Fibroblast of lung (primary cell): ENCODE measurements around the gene BBS2. TPM values are rescaled to one million over a fixed set of nuclear protein-coding genes. Genes with fewer than 3 reads are reported as not detected.

ENCODE experiments used
- DNase-seq, 2 donors: peaks; one replicate each; pipeline versions ENCODE4 v3.0.0 to v3.0.0-alpha.2; 2010; ENCODE audit warnings: low read depth in 2 of 2
- H2AFZ ChIP-seq: 2 replicates; pipeline ENCODE4 v1.5.1; 2012; ENCODE audit warnings: low read length, control low read depth, inconsistent platforms
- H3K27ac ChIP-seq: 2 replicates; pipeline ENCODE4 v1.5.1; 2011; ENCODE audit warnings: low read length, control low read depth; ENCODE audit not compliant: insufficient read depth
- H3K27me3 ChIP-seq: 2 replicates; pipeline ENCODE4 v1.5.1; 2011; ENCODE audit warnings: mild to moderate bottlenecking, low read length; ENCODE audit not compliant: control insufficient read depth, insufficient read depth
- H3K36me3 ChIP-seq: 2 replicates; pipeline ENCODE4 v1.5.1; 2011; ENCODE audit warnings: low read length; ENCODE audit not compliant: control insufficient read depth, insufficient read depth
- H3K4me1 ChIP-seq: 2 replicates; pipeline ENCODE4 v1.5.1; 2011; ENCODE audit warnings: low read length; ENCODE audit not compliant: control insufficient read depth, insufficient read depth; ENCODE audit errors: extremely low read depth
- H3K4me2 ChIP-seq: 2 replicates; pipeline ENCODE4 v1.5.1; 2011; ENCODE audit warnings: low read length, control low read depth; ENCODE audit not compliant: insufficient read depth; ENCODE audit errors: extremely low read depth
- H3K4me3 ChIP-seq, 4 experiments: fragments of 200-600 bp in 1 of 4; sonication (generic) in 1 of 4; replicated peaks in 1 of 4; 2 replicates each; pipeline ENCODE4 v1.5.1; 2011 to 2016; ENCODE audit warnings: low read length in 4 of 4, low read depth in 3 of 4, mild to moderate bottlenecking in 3 of 4, control low read depth in 2 of 4, inconsistent platforms in 1 of 4, mixed read lengths in 1 of 4; ENCODE audit not compliant: insufficient read depth in 1 of 4; ENCODE audit errors: control extremely low read depth in 1 of 4
- H3K79me2 ChIP-seq: 2 replicates; pipeline ENCODE4 v1.5.1; 2012; ENCODE audit warnings: mild to moderate bottlenecking, low read length, inconsistent platforms; ENCODE audit not compliant: control insufficient read depth, insufficient read depth
- H3K9ac ChIP-seq: 2 replicates; pipeline ENCODE4 v1.5.1; 2011; ENCODE audit warnings: mild to moderate bottlenecking, low read length, control low read depth; ENCODE audit not compliant: insufficient read depth
- H3K9me3 ChIP-seq: 2 replicates; pipeline ENCODE4 v1.5.1; 2012; ENCODE audit warnings: low read depth, low read length; ENCODE audit not compliant: control insufficient read depth, insufficient read depth
- H4K20me1 ChIP-seq: 2 replicates; pipeline ENCODE4 v1.5.1; 2011; ENCODE audit warnings: low read length; ENCODE audit not compliant: control insufficient read depth, insufficient read depth; ENCODE audit errors: extremely low read depth
- EZH2 ChIP-seq: IDR thresholded peaks from 2 replicates; pipeline ENCODE4 v1.5.1; 2012; ENCODE audit warnings: low read length, control low read depth, mild to moderate bottlenecking; ENCODE audit errors: missing control alignments
- polyA plus RNA-seq, 2 donors: library from polyadenylated mRNA; depleted of rRNA in 1 of 2; stranded (reverse) in 1 of 2; unstranded in 1 of 2; fragments of >200 nt; gene quantifications; 2 replicates each; pipeline ENCODE4 v1.2.1, GENCODE V29; 2011 to 2012; ENCODE audit warnings: missing spikeins in 1 of 2
- total RNA-seq: library from RNA; depleted of rRNA; stranded (reverse); fragments of >200 nt; gene quantifications from 2 replicates; pipeline ENCODE4 v1.2.1, GENCODE V29; 2014
- TF ChIP-seq, protein P1 (sequence below), 2 donors: IDR thresholded peaks in 1 of 2; conservative IDR thresholded peaks in 1 of 2; 1 replicate in 1 of 2; 2 replicates in 1 of 2; pipeline ENCODE4 v1.5.1; 2011 to 2012; ENCODE audit warnings: low read length in 2 of 2, control low read depth in 1 of 2, inconsistent platforms in 1 of 2, low read depth in 1 of 2, mild to moderate bottlenecking in 1 of 2

BBS2 gene
- total and polyA plus RNA-seq, 2 donors (not counting 1 experiment from before 2014, with no cell fraction given), result 59.9 to 84.9 TPM

DNA sequence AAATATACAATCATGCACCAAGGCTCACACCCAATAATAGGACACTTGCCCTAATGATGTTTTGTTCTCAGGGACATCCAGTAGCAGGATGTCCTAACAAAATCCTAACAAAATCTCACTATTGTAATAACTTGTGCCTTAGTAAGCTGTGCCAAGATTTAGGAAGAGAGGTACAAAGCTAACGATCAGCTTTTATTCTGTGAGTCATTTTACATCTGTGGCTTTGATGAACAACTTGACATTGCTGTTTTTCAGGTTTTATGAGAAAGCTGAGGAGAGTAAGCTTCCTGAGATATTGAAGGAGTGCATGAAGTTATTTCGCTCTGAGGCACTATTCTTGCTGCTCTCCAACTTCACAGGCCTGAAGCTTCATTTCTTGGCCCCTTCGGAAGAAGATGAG is 49.6 kb downstream of the BBS2 start:
- H3K27me3 ChIP-seq, result no peaks in the 10 kb centered on the region
- no peaks in the 10 kb centered on the region for H4K20me1 ChIP-seq
- no peaks in the 10 kb centered on the region for H3K4me1 ChIP-seq
- no peaks in the 10 kb centered on the region for H3K79me2 ChIP-seq
- DNase-seq, result no peak
- no peak overlapping the region for H3K4me2 ChIP-seq
- H3K9me3 ChIP-seq, result no peaks in the 10 kb centered on the region
- H3K9ac ChIP-seq, result no peak overlapping the region
- no peak overlapping the region for H3K27ac ChIP-seq
- peaks cover 20% of the 10 kb centered on the region for H3K36me3 ChIP-seq
- H3K4me3 ChIP-seq, result no peak overlapping the region
- no peak for TF ChIP-seq EZH2
- TF ChIP-seq, protein P1, sequence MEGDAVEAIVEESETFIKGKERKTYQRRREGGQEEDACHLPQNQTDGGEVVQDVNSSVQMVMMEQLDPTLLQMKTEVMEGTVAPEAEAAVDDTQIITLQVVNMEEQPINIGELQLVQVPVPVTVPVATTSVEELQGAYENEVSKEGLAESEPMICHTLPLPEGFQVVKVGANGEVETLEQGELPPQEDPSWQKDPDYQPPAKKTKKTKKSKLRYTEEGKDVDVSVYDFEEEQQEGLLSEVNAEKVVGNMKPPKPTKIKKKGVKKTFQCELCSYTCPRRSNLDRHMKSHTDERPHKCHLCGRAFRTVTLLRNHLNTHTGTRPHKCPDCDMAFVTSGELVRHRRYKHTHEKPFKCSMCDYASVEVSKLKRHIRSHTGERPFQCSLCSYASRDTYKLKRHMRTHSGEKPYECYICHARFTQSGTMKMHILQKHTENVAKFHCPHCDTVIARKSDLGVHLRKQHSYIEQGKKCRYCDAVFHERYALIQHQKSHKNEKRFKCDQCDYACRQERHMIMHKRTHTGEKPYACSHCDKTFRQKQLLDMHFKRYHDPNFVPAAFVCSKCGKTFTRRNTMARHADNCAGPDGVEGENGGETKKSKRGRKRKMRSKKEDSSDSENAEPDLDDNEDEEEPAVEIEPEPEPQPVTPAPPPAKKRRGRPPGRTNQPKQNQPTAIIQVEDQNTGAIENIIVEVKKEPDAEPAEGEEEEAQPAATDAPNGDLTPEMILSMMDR (conservative IDR thresholded peaks at IDR 0.05 in 1 of 2, IDR thresholded peaks at IDR 0.05 in 1 of 2; ENCODE audit: low read depth in 1 of 2, low read length in 2 of 2), result no peak
- H2AFZ ChIP-seq, result no peak overlapping the region

DNA sequence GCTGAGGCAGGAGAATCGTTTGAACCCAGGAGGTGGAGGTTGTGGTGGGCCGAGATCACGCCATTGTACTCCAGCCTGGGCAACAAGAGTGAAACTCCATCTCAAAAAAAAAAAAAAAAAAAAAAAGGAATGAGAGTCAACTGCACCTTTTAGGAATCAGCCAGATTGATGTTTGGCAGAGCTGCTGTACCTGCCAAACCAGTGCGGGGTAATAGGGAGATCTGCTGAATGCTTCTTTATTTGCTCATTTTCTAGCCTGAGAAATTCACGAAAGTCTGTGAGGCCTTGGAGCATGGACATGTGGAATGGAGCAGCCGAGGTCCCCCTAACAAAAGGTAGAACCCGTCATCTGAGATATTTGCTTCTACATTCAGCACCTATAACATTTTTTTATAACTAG is 50.1 kb downstream of the BBS2 start:
- Histone ChIP-seq H3K36me3 (peaks cover 19% of the 10 kb centered on the region), H3K27ac (no peak overlapping the region), H3K9me3 (no peaks in the 10 kb centered on the region), H3K27me3 (no peaks in the 10 kb centered on the region), H4K20me1 (no peaks in the 10 kb centered on the region), H3K4me1 (no peaks in the 10 kb centered on the region), H3K79me2 (no peaks in the 10 kb centered on the region), H3K4me3 (no peak overlapping the region), H2AFZ (no peak overlapping the region), H3K4me2 (no peak overlapping the region), H3K9ac (no peak overlapping the region)
- no peak for TF ChIP-seq EZH2
- TF ChIP-seq, protein P1 (conservative IDR thresholded peaks at IDR 0.05 in 1 of 2, IDR thresholded peaks at IDR 0.05 in 1 of 2; ENCODE audit: low read depth in 1 of 2, low read length in 2 of 2), result no peak
- no peak for DNase-seq

DNA sequence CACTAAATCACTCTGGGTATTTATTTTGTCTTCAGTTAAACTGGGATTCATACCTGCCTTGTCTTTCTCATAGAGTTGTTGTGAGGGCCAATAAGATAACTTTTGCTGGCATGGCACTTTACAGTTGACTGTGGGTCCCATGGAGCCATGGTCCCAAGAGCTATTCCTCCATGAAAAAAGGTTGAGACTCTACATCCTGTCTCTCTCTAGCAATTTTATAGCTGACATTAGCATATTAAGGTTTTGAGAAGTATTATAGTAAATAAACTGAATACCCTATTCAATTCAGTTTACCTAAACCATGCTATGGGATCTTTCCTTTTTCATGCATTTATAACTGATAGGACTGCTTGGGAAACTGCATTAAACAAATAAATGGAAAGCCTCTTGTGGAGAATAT is 51.0 kb downstream of the BBS2 start:
- Histone ChIP-seq H3K4me2 (no peak overlapping the region), H4K20me1 (no peaks in the 10 kb centered on the region), H3K4me1 (no peaks in the 10 kb centered on the region), H3K36me3 (peaks cover 19% of the 10 kb centered on the region), H2AFZ (no peak overlapping the region), H3K27me3 (no peaks in the 10 kb centered on the region), H3K79me2 (no peaks in the 10 kb centered on the region), H3K9me3 (no peaks in the 10 kb centered on the region), H3K9ac (no peak overlapping the region), H3K27ac (no peak overlapping the region), H3K4me3 (no peak overlapping the region)
- no peak for DNase-seq
- TF ChIP-seq EZH2, result no peak
- TF ChIP-seq, protein P1 (conservative IDR thresholded peaks at IDR 0.05 in 1 of 2, IDR thresholded peaks at IDR 0.05 in 1 of 2; ENCODE audit: low read depth in 1 of 2, low read length in 2 of 2), result no peak
